GM12865 (cell line): ENCODE measurements around the gene SLC25A21.

ENCODE experiments used
- DNase-seq: peaks from one replicate; pipeline ENCODE4 v3.0.0; 2010; ENCODE audit warnings: low read depth
- H3K4me3 ChIP-seq: 2 replicates; pipeline ENCODE4 v1.5.1; 2011; ENCODE audit warnings: mild to moderate bottlenecking, low read depth, low read length, control low read depth
- TF ChIP-seq, protein P1 (sequence below): IDR thresholded peaks from 2 replicates; pipeline ENCODE4 v1.5.1; 2011; ENCODE audit warnings: low read length, control low read depth, low read depth, inconsistent platforms; ENCODE audit not compliant: insufficient read depth; ENCODE audit errors: missing control alignments

SLC25A21 gene

DNA sequence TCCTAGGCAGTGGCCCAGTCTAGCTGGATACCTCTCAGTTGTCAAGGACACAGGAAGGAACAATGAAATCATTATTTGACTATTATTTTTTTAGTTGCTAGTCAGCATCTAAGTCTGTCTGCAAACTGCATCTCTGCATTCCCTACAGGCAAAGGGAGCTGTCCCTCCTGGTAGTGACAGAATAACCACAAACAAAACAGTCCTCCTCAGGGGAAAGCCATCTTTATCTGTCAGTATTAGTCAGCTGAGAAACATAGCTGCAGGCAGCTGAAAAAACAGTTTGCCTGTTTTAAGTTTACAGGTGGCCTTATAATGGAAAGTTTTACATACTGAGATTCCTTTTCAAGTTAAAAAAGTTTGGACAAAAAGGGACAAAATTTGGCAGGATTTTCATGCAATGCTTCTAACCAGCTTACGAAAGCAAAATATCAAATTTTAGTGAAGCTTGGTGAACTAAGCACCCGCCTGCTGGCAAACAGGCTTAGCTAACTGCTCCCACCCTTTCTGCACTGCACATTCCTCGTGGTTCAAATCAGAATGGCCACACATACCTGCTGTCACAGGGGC is 29.5 kb downstream of the SLC25A21 start:
- TF ChIP-seq, protein P1, sequence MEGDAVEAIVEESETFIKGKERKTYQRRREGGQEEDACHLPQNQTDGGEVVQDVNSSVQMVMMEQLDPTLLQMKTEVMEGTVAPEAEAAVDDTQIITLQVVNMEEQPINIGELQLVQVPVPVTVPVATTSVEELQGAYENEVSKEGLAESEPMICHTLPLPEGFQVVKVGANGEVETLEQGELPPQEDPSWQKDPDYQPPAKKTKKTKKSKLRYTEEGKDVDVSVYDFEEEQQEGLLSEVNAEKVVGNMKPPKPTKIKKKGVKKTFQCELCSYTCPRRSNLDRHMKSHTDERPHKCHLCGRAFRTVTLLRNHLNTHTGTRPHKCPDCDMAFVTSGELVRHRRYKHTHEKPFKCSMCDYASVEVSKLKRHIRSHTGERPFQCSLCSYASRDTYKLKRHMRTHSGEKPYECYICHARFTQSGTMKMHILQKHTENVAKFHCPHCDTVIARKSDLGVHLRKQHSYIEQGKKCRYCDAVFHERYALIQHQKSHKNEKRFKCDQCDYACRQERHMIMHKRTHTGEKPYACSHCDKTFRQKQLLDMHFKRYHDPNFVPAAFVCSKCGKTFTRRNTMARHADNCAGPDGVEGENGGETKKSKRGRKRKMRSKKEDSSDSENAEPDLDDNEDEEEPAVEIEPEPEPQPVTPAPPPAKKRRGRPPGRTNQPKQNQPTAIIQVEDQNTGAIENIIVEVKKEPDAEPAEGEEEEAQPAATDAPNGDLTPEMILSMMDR, result no peak
- DNase-seq, result no peak
- no peak overlapping the region for H3K4me3 ChIP-seq

DNA sequence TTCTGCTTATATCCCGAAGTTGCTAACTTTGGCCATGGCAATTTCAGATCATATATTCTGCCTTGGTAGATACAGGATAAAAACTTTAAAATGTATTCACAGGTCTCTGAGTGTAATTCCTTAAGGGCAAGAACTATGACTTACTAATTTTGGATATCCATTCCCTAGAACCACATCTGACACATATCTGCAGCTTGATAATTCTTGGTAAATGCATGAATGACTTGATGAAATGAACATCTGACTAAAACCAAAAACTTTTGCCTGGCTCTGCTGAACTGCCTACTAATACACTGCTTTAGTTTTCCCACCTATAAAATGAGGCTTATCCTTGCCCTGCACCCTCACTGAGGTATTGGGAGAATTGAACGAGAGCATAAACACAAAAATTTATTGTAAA is 32.2 kb downstream of the SLC25A21 start:
- TF ChIP-seq, protein P1, result no peak
- no peak overlapping the region for H3K4me3 ChIP-seq
- no peak for DNase-seq

DNA sequence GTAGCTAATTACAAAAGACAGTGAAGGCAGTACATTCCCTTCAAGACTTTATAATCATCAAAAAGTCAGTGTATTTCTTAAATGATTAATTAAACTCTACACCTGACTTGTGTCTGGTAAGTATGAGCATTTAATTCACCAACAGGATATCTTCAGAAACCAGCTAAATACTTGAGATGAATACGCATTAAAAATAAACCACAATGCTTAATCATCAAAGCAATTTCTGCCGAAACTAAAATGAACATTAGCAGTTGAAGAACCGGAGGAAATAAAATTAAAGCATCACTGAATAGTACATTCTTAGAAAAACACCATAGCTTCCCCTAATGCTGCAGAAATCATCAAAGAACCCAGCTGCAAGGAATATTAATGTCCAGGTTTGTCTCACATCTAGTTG is 32.7 kb downstream of the SLC25A21 start:
- TF ChIP-seq, protein P1, result no peak
- no peak overlapping the region for H3K4me3 ChIP-seq

DNA sequence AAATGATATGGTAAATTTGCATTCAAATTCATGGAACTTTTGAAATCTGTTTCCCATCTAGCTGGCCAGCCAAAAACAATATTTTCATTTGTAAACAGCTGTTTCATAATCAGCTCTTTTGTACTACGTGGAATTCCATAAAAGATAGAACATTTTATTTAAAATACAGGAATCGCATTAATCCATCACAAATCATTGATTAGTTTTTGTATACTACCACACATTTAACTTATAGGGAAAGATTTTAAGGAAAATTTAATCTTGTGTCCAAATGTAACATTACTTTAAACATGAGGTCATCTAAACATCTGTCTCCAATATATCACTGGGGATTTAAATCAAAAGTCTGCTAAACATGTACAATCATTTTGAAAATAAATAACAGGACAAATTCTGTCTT is 33.5 kb downstream of the SLC25A21 start:
- no peak overlapping the region for H3K4me3 ChIP-seq
- DNase-seq, result no peak
- TF ChIP-seq, protein P1, result no peak

More for the DNA sequence above, 32.7 kb downstream of the SLC25A21 start:
- DNase-seq, result no peak

DNA sequence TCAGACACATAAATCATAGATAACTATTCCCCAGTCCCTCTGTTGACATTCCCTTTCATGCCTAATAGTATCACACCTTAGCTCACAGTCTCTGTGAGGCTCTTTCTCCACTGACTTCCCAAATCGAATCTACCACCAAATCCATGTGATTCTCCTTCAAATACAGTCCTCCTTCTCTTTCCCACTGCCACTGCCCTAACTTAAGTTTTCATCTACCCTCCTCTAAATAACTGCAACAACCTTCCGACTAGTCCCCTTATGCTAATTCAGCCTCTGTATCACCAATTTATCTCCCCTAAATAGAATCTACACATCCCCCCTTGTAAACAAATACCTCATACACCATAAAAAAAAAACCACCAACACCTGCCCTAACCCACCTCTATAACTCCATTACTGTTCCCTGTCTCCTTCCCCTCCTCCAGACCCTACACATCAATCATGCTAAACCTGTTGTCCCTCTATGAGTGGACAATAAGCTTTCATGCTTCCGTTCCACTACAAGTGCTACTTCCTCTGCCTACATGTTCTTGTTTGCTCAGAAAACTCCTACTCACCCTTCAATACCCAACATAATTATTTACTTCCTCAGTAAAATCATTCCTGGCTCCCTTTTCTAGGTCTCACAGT is 39.0 kb downstream of the SLC25A21 start:
- no peak for DNase-seq
- no peak overlapping the region for H3K4me3 ChIP-seq
- TF ChIP-seq, protein P1, result no peak

DNA sequence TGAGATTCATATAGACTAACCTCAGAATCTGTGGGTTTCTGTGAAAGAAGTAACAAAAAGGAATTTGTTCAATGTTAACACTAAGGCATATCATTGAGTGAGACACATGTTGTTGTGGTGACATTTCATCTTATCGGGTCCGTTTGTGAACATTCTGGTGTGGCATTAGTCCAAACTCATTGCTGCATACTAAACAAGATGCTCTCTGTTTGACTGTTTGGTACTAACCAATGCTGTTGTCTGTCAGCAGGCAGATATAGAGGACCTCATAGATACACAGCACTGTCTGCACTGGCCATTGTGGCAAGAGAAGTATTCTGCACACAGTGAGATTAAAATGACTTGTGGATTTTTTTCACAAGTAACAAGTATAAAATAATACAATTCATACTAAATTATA is 41.2 kb downstream of the SLC25A21 start:
- TF ChIP-seq, protein P1, result no peak
- H3K4me3 ChIP-seq, result no peak overlapping the region
- DNase-seq, result no peak

DNA sequence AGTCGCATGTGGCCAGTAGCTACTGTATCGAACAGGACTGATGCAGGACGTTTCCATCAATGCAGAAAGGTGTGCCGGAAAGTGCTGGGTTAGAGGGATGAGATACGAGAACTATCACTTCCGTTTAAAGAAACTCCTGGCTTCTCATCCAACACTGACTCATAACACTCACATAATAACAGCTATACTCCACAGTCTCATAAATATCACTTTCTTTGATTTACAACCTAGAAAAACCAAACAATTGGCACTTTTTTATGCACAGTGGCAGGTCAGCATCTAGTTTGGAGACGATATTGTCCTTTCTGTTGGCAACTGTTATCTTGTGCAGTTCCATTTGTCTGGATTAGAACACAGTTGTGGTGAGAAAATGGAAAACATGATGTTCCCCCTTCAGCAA is 43.4 kb downstream of the SLC25A21 start:
- TF ChIP-seq, protein P1, result no peak
- H3K4me3 ChIP-seq, result no peak overlapping the region
- DNase-seq, result no peak
